Measurements from ENCODE around the gene KLHDC7A.

GRCh38 chr1:18505666-18506065, 24.9 kb downstream of the KLHDC7A start:
- TF ChIP-seq CTCF (conservative IDR thresholded peaks at IDR 0.05; ENCODE audit: low read depth, low read length) (no peak), EZH2phosphoT487 (IDR thresholded peaks at IDR 0.05; ENCODE audit: borderline replicate concordance, low read length) (no peak), EZH2 (IDR thresholded peaks at IDR 0.05; ENCODE audit: low read length, unreplicated experiment) (no peak)

Measured in PC-3 (cell line).